Esophagus squamous epithelium (tissue), 4 donors: ENCODE measurements around the gene PRR19.

Experiments used
- CTCF ChIP-seq, 6 experiments: fragments of 450-650 bp in 4 of 6; fragments of 200-600 bp in 2 of 6; sonication (generic) in 2 of 6; IDR thresholded peaks; one replicate each; pipeline ENCODE4 v1.5.1; 2016 to 2019; ENCODE audit warnings: antibody characterized with exemption in 6 of 6, mild to moderate bottlenecking in 4 of 6, moderate library complexity in 4 of 6
- POLR2A ChIP-seq, 4 donors: fragments of 450-650 bp; IDR thresholded peaks; one replicate each; pipeline ENCODE4 v1.6.1; 2017; ENCODE audit warnings: antibody characterized with exemption in 4 of 4, mild to moderate bottlenecking in 4 of 4, moderate library complexity in 3 of 4

GRCh38 chr19:42297039-42297438 lies 4.9 kb upstream of the PRR19 start:
- no peak for TF ChIP-seq CTCF (IDR thresholded peaks at IDR 0.05)
- no peak for TF ChIP-seq POLR2A (IDR thresholded peaks at IDR 0.05)
